ENCODE data around the gene CDK14. TPM values are rescaled to one million over a fixed set of nuclear protein-coding genes. Genes with fewer than 3 reads are reported as not detected.

CDK14 gene
- total and polyA plus RNA-seq, 2 of the 8 experiments (the other 6 are each of a cell fraction or from before 2014, with no cell fraction given) = 5.5 to 47.3 TPM

- TF ChIP-seq RAD21 (IDR thresholded peaks at IDR 0.05 in 1 of 2, conservative IDR thresholded peaks at IDR 0.05 in 1 of 2; ENCODE audit: low read depth in 2 of 2, low read length in 2 of 2) (no peak), YY1 (IDR thresholded peaks at IDR 0.05; ENCODE audit: low read depth, low read length) (no peak), JUND (IDR thresholded peaks at IDR 0.05; ENCODE audit: low read length) (no peak), SUZ12 (IDR thresholded peaks at IDR 0.05; ENCODE audit: low read length) (no peak), RBBP5 (IDR thresholded peaks at IDR 0.05; ENCODE audit: borderline replicate concordance, low read depth, low read length) (no peak), NRF1 (IDR thresholded peaks at IDR 0.05; ENCODE audit: low read depth, low read length) (no peak), TAF1 (IDR thresholded peaks at IDR 0.05; ENCODE audit: low read depth, low read length) (no peak), CBX5 (IDR thresholded peaks at IDR 0.05; ENCODE audit: low read depth, low read length) (no peak), POLR2A (IDR thresholded peaks at IDR 0.05; ENCODE audit: control extremely low read depth in 1 of 2, low read depth in 2 of 2, low read length in 2 of 2) (no peak)
Measured at GRCh38 chr7:90772410-90772809, 176.3 kb downstream of the CDK14 start (continued).
